ENCODE results near the gene AMOTL1. TPM values are rescaled to one million over a fixed set of nuclear protein-coding genes. Genes with fewer than 3 reads are reported as not detected.
A peak's percentile ranks its signal among the peaks of the same experiment; 100 is the strongest.
"Not testable (repeated sequence)": the region's sequence is repeated elsewhere in the genome, so short reads cannot be mapped to it uniquely, and the experiment has no call there.

AMOTL1 gene
- polyA plus RNA-seq, 3 donors from 2014 or later: 0.14 to 1.7 TPM; not detected in 1

- H3K27ac Mint-ChIP-seq: no peak overlapping the region
- no peaks in the 10 kb centered on the region for H3K9me3 Mint-ChIP-seq
- no peak for DNase-seq
- no peaks in the 10 kb centered on the region for H3K4me1 Mint-ChIP-seq
- H3K27me3 Mint-ChIP-seq (ENCODE audit: low read depth in 3 of 3): peaks cover 0 to 3% (median 2%) of the 10 kb centered on the region in 3 donors
- H3K36me3 Mint-ChIP-seq: peaks cover 0 to 5% (median 0%) of the 10 kb centered on the region in 3 donors
- no peak overlapping the region for H3K4me3 Mint-ChIP-seq
Observed at GRCh38 chr11:94907226-94907625, 139.1 kb downstream of the AMOTL1 start.

- Mint-ChIP-seq H3K36me3 (peaks cover 0 to 5% (median 0%) of the 10 kb centered on the region in 3 donors), H3K27me3 (ENCODE audit: low read depth in 3 of 3) (peaks cover 0 to 2% (median 2%) of the 10 kb centered on the region in 3 donors), H3K4me1 (no peaks in the 10 kb centered on the region), H3K4me3 (no peak overlapping the region), H3K27ac (no peak overlapping the region), H3K9me3 (no peaks in the 10 kb centered on the region)
- DNase-seq: no peak
Observed at GRCh38 chr11:94909371-94909820, 141.2 kb downstream of the AMOTL1 start.

DNA sequence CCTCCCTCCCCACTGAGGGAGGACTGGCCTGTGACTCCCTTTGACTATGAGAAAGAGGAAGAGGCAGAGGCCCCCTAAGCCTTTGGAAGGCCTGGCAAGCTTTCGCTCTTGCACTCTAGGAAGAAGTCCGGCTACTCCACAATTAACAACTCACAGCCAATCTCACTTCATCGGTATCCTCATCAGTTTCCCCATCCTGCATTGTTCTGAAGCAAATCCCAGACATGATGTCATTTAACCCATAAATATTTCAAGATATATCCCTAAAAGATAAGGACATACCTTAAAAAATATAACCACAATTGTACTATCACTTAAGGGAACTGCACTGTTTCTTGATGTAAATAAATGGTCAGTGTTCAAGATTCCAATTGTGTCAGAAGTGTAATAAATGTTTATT lies 142.1 kb downstream of the AMOTL1 start:
- no peak overlapping the region for H3K27ac Mint-ChIP-seq
- no peaks in the 10 kb centered on the region for H3K9me3 Mint-ChIP-seq
- H3K27me3 Mint-ChIP-seq (ENCODE audit: low read depth in 3 of 3): peaks cover 0 to 2% (median under 1%) of the 10 kb centered on the region in 3 donors
- H3K4me1 Mint-ChIP-seq: no peaks in the 10 kb centered on the region
- no peak overlapping the region for H3K4me3 Mint-ChIP-seq
- no peak for DNase-seq
- peaks cover 0 to 5% (median 0%) of the 10 kb centered on the region in 3 donors for H3K36me3 Mint-ChIP-seq

DNA sequence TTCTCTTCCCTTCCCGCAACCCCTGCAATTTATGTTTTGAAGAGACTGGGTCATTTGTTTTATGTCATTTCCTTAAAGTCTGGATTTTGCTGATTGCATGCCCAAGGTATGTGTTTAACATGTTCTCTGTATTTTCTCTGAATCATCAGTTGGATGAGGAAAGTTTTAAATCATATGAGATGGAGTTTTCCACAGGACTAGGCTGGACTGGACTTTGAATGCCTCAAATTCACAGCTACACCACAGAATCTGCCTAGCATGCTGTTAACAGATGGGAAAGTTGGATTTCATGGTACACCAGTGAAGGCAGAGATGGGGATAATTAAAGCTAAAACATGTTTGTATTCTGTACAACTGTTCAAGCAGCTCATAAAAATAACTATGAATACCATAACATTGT lies 142.6 kb downstream of the AMOTL1 start:
- H3K9me3 Mint-ChIP-seq: no peaks in the 10 kb centered on the region

DNA sequence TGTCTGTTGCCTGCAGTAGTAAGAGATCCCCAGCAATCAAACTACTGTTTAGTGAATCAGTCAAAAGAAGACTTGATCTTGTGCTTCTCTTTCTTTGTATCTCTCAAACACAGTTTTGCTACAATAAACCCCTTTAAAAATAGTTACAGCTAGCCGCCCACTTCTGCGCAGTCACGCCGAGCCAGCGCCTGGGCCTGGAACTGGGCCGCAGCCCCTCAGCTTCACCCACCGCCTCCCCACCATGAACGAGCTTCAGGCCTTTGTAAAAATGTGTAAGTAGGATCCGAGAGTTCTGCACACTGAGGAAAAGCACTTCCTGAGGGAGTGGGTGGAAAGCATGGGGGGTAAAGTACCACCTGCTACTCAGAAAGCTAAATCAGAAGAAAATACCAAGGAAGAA lies 144.7 kb downstream of the AMOTL1 start:
- Mint-ChIP-seq H3K9me3 (no peaks in the 10 kb centered on the region), H3K27me3 (ENCODE audit: low read depth in 3 of 3) (peaks cover 0 to 2% (median 0%) of the 10 kb centered on the region in 3 donors), H3K4me1 (no peaks in the 10 kb centered on the region), H3K36me3 (no peaks in the 10 kb centered on the region), H3K27ac (no peak overlapping the region), H3K4me3 (no peak overlapping the region)
- no peak for DNase-seq

More for the DNA sequence above, 142.6 kb downstream of the AMOTL1 start:
- DNase-seq: no peak
- Mint-ChIP-seq H3K4me1 (no peaks in the 10 kb centered on the region), H3K27me3 (ENCODE audit: low read depth in 3 of 3) (peaks cover 0 to 2% (median 0%) of the 10 kb centered on the region in 3 donors), H3K27ac (no peak overlapping the region), H3K36me3 (peaks cover 0 to 3% (median 0%) of the 10 kb centered on the region in 3 donors), H3K4me3 (no peak overlapping the region)

DNA sequence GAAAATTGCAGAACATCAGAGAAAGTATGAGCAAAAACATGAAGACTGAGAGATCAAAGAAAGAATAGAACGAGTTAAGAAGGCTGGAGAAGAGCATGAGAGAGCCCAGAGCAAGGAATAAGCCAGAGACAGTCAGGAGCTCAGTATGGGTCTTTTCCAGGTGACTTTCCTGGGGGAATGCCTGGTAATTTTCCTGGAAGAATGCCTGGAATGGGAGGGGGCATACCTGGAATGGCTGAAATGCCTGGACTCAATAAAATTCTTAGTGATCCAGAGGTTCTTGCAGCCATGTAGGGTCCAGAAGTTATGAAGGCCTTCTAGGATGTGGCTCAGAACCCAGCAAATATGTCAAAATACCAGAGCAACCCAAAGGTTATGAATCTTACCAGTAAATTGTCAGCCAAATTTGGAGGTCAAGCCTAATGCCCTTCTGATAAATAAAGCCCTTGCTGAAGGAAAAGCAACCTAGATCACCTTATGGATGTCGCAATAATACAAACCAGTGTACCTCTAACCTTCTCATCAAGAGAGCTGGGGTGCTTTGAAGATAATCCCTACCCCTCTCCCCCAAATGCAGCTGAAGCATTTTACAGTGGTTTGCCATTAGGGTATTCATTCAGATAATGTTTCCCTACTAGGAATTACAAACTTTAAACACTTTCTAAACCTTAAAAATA lies 145.7 kb downstream of the AMOTL1 start:
- H3K36me3 Mint-ChIP-seq; H3K9me3 Mint-ChIP-seq; H3K4me1 Mint-ChIP-seq; H3K27me3 Mint-ChIP-seq (ENCODE audit: low read depth in 3 of 3); DNase-seq; H3K4me3 Mint-ChIP-seq; H3K27ac Mint-ChIP-seq: not testable (repeated sequence)

- H3K27me3 Mint-ChIP-seq (ENCODE audit: low read depth in 3 of 3): peaks cover 0 to 2% (median 0%) of the 10 kb centered on the region in 3 donors
- no peak for DNase-seq
- peaks cover 19 to 20% of the 10 kb centered on the region in 2 donors for H3K4me1 Mint-ChIP-seq
- no peak overlapping the region for H3K4me3 Mint-ChIP-seq
- H3K27ac Mint-ChIP-seq: no peak overlapping the region
- no peaks in the 10 kb centered on the region for H3K9me3 Mint-ChIP-seq
- H3K36me3 Mint-ChIP-seq: peaks cover 2 to 4% (median 3%) of the 10 kb centered on the region in 3 donors
Observed at GRCh38 chr11:94920311-94920710, 152.2 kb downstream of the AMOTL1 start.

DNA sequence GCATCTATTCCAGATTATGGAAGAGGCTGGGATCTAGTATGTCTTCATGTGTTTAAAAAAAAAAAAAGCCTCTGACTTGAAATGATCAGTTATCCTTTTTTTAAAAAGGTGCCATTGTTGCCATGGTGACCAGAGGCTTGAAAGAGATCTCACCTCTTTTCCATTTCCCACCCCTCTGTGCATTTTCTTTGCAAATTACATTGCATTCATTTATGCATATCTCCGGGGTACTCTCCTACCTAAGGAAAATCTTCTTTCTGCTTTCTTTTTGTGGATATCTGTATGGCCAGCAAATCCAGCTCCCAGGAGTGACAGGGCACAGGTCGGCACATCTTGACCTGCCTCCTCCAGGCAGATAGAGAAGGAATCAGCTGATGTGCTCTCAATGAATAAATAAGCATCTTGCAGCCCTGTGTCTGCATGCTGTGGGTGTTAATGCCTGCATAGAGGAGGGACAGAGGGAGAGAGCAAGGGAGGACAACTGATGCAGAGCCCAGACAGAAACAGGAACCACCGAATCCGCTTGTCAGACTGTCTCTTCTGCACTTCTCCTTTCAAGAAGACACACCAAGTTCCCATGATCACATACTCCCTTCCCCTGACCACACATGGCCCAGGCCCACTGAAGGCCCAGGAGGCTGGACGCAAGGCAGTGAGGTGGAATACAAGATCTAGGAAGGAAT lies 154.3 kb downstream of the AMOTL1 start:
- Mint-ChIP-seq H3K4me1 (peaks cover 27% of the 10 kb centered on the region in 2 donors), H3K27me3 (ENCODE audit: low read depth in 3 of 3) (peaks cover 0 to 2% (median 0%) of the 10 kb centered on the region in 3 donors), H3K27ac (peak overlapping the region in 1 of 6 donors; percentile 21), H3K4me3 (no peak overlapping the region), H3K36me3 (peaks cover 2 to 4% (median 3%) of the 10 kb centered on the region in 3 donors), H3K9me3 (no peaks in the 10 kb centered on the region)
- DNase-seq: no peak

GRCh38 chr11:94923004-94923334 lies 154.8 kb downstream of the AMOTL1 start:
- Mint-ChIP-seq H3K36me3 (peaks cover 2 to 4% (median 3%) of the 10 kb centered on the region in 3 donors), H3K4me1 (peaks cover 27% of the 10 kb centered on the region in 2 donors)

GRCh38 chr11:94924171-94924572 lies 156.0 kb downstream of the AMOTL1 start:
- peak overlapping the region; percentile 34 to 68 (median 51) for H3K4me3 Mint-ChIP-seq
- peak overlapping the region; percentile 67 to 91 (median 84) for H3K27ac Mint-ChIP-seq
- peaks cover 0 to 5% (median 0%) of the 10 kb centered on the region in 3 donors for H3K27me3 Mint-ChIP-seq (ENCODE audit: low read depth in 3 of 3)
- H3K9me3 Mint-ChIP-seq: no peaks in the 10 kb centered on the region
- peaks cover 0 to 4% (median 3%) of the 10 kb centered on the region in 3 donors for H3K36me3 Mint-ChIP-seq
- peaks cover 27% of the 10 kb centered on the region in 2 donors for H3K4me1 Mint-ChIP-seq
- DNase-seq: no peak

More at GRCh38 chr11:94923004-94923334, 154.8 kb downstream of the AMOTL1 start:
- no peak overlapping the region for H3K4me3 Mint-ChIP-seq
- H3K27ac Mint-ChIP-seq: no peak overlapping the region
- H3K9me3 Mint-ChIP-seq: no peaks in the 10 kb centered on the region
- no peak for DNase-seq
- H3K27me3 Mint-ChIP-seq (ENCODE audit: low read depth in 3 of 3): peaks cover 0 to 2% (median 0%) of the 10 kb centered on the region in 3 donors

- peaks cover 0 to 5% (median 0%) of the 10 kb centered on the region in 3 donors for H3K27me3 Mint-ChIP-seq (ENCODE audit: low read depth in 3 of 3)
- DNase-seq: peak; percentile 10 to 36 (median 32)
- H3K27ac Mint-ChIP-seq: peak overlapping the region; percentile 67 to 91 (median 84)
- H3K36me3 Mint-ChIP-seq: peaks cover 0 to 4% (median 3%) of the 10 kb centered on the region in 3 donors
- no peaks in the 10 kb centered on the region for H3K9me3 Mint-ChIP-seq
- H3K4me3 Mint-ChIP-seq: peak overlapping the region; percentile 34 to 68 (median 51)
- peaks cover 27% of the 10 kb centered on the region in 2 donors for H3K4me1 Mint-ChIP-seq
Observed at GRCh38 chr11:94924612-94925011, 156.5 kb downstream of the AMOTL1 start.

DNA sequence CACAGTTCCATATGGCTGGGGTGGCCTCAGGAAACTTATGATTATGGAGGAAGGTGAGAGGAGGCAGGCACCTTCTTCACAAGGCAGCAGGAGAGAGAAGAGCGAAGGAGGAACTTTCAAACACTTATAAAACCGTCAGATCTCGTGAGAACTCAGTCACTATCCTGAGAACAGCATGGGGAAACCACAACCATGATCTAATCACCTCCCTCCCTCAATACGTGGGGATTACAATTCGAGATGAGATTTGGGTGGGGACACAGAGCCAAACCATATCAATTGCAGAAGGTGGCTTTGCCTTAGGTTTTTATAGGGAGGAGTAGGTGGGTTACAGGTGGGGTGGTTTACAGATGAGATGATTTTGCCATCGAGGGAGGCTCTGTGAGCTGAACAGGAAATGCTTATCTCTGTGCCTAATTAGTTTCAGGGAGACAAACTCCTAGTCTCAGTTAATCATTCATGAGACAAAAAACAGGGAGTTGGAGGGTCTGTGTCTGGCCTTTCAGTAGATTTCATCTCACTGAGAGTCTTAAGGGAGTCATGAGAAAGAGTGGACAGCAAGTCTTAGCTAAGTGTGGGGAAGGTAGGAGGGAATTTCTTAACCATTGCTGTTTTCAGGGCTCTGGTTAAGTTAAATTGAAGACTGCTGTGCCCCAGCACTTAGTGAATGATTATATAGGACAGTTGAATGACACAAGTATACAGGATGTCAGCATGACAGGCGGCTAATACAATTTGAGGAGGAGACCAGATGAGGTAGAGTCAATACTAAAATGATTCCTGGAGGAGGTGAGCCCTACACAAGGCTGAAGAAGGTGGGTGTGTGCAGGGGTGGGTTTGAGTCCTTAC lies 157.5 kb downstream of the AMOTL1 start:
- peaks cover 27% of the 10 kb centered on the region in 2 donors for H3K4me1 Mint-ChIP-seq
- peaks cover 0 to 2% (median 0%) of the 10 kb centered on the region in 3 donors for H3K36me3 Mint-ChIP-seq
- no peaks in the 10 kb centered on the region for H3K9me3 Mint-ChIP-seq
- peaks cover 0 to 3% (median 0%) of the 10 kb centered on the region in 3 donors for H3K27me3 Mint-ChIP-seq (ENCODE audit: low read depth in 3 of 3)
- DNase-seq: peak in 1 of 3 donors; percentile 7
- peak overlapping the region; percentile 67 to 91 (median 84) for H3K27ac Mint-ChIP-seq
- peak overlapping the region in 3 of 5 donors; percentile 34 to 68 (median 51) for H3K4me3 Mint-ChIP-seq

DNA sequence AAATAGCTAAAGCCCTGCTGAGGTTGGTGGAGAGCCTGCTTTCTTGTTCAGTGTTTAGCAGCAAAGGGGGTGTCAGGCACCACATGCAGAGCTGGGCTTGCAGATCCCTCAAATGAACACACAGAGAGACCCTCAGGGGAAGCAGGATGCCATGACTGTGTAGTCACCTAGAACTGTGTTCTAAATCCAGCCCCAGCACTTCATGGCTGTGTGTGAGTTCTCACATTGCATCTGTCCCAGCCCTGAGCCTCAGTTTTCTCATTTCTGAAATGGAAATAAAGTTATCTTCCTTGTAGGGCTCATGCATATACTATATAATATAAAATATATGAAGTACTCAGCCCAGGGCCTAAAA lies 158.1 kb downstream of the AMOTL1 start:
- peak overlapping the region in 3 of 6 donors; percentile 67 to 84 (median 84) for H3K27ac Mint-ChIP-seq
- peaks cover 27% of the 10 kb centered on the region in 2 donors for H3K4me1 Mint-ChIP-seq
- H3K4me3 Mint-ChIP-seq: no peak overlapping the region
- H3K9me3 Mint-ChIP-seq: no peaks in the 10 kb centered on the region
- no peak for DNase-seq
- no peaks in the 10 kb centered on the region for H3K36me3 Mint-ChIP-seq
- H3K27me3 Mint-ChIP-seq (ENCODE audit: low read depth in 3 of 3): peaks cover 0 to 2% (median 0%) of the 10 kb centered on the region in 3 donors
